Endodermal cell (in vitro differentiated cells): ENCODE measurements around the gene KCNB1. TPM values are rescaled to one million over a fixed set of nuclear protein-coding genes. Genes with fewer than 3 reads are reported as not detected.

Source experiments
- DNase-seq: peaks from one replicate; pipeline ENCODE4 v3.0.0-alpha.2; 2017
- H3K27ac ChIP-seq: 2 replicates; pipeline ENCODE4 v1.5.1; 2013; ENCODE audit warnings: mild to moderate bottlenecking, low read depth, low read length, moderate library complexity
- H3K27me3 ChIP-seq: 2 replicates; pipeline ENCODE4 v1.6.1; 2013; ENCODE audit warnings: mild to moderate bottlenecking, low read length, moderate library complexity; ENCODE audit not compliant: insufficient read depth, control insufficient read depth, poor library complexity, severe bottlenecking
- H3K36me3 ChIP-seq: 2 replicates; pipeline ENCODE4 v1.7.0; 2013; ENCODE audit warnings: mild to moderate bottlenecking, low read length, moderate library complexity; ENCODE audit not compliant: control insufficient read depth, insufficient read depth
- H3K4me1 ChIP-seq: one replicate; pipeline ENCODE4 v1.7.0; 2013; ENCODE audit warnings: low read length; ENCODE audit not compliant: control insufficient read depth, insufficient read depth
- H3K4me3 ChIP-seq: 2 replicates; pipeline ENCODE4 v1.5.1; 2013; ENCODE audit warnings: mild to moderate bottlenecking, low read length, moderate library complexity
- H3K9ac ChIP-seq: 2 replicates; pipeline ENCODE4 v1.6.1; 2013; ENCODE audit warnings: mild to moderate bottlenecking, low read length, moderate library complexity; ENCODE audit not compliant: poor library complexity, severe bottlenecking; ENCODE audit errors: extremely low read depth
- H3K9me3 ChIP-seq: 2 replicates; pipeline ENCODE4 v1.6.1; 2013; ENCODE audit warnings: mild to moderate bottlenecking, low read length, moderate library complexity; ENCODE audit not compliant: control insufficient read depth
- H3K27ac Mint-ChIP-seq: 2 replicates; pipeline ENCODE4 v1.8.0; 2020; ENCODE audit warnings: mixed read lengths
- H3K27me3 Mint-ChIP-seq: 2 replicates; pipeline ENCODE4 v1.8.0; 2021; ENCODE audit warnings: mild to moderate bottlenecking, mixed read lengths; ENCODE audit not compliant: insufficient read depth
- H3K36me3 Mint-ChIP-seq: 2 replicates; pipeline ENCODE4 v1.8.0; 2020; ENCODE audit warnings: low read depth, mixed read lengths
- H3K4me1 Mint-ChIP-seq: 2 replicates; pipeline ENCODE4 v1.8.0; 2020; ENCODE audit warnings: mixed read lengths
- H3K4me3 Mint-ChIP-seq: 2 replicates; pipeline ENCODE4 v1.8.0; 2020; ENCODE audit warnings: mild to moderate bottlenecking, moderate library complexity, mixed read lengths
- H3K9me3 Mint-ChIP-seq: 2 replicates; pipeline ENCODE4 v1.8.0; 2020; ENCODE audit warnings: mild to moderate bottlenecking, mixed read lengths
- CTCF ChIP-seq: fragments of 200-600 bp; sonication (generic); conservative IDR thresholded peaks from 2 replicates; pipeline ENCODE4 v1.5.0; 2021; ENCODE audit warnings: antibody characterized with exemption, mild to moderate bottlenecking
- WGBS, 2 experiments: methylation state at CpG; one replicate each; pipeline versions ENCODE4 v1.1.5 to v1.1.7; 2013; ENCODE audit warnings: missing lambda C conversion rate in 2 of 2, mixed read lengths in 1 of 2; ENCODE audit not compliant: insufficient coverage in 1 of 2, insufficient read length in 1 of 2; 5-methylcytosine and 5-hydroxymethylcytosine counted together
- total RNA-seq, 2 donors: library from RNA; stranded (reverse); fragmentation: NEBNext Ultra II Directional in 1 of 2; extraction: Animal tissue kit (Norgen Biotek cat#: 25700) in 1 of 2; gene quantifications; 2 replicates in 1 of 2; 3 replicates in 1 of 2; pipeline ENCODE4 v1.2.1, GENCODE V29; 2021

The KCNB1 gene
- total RNA-seq, 2 donors from 2014 or later: 0.46 to 0.84 TPM

GRCh38 chr20:49475292-49476015 lies 7.0 kb downstream of the KCNB1 start:
- Histone ChIP-seq H3K36me3 (no peaks in the 10 kb centered on the region), H3K9ac (no peak overlapping the region), H3K4me3 (no peak overlapping the region), H3K27me3 (peaks cover 6% of the 10 kb centered on the region), H3K27ac (no peak overlapping the region), H3K9me3 (no peaks in the 10 kb centered on the region), H3K4me1 (peaks cover 10% of the 10 kb centered on the region)
- Mint-ChIP-seq H3K4me1 (peaks cover 9% of the 10 kb centered on the region), H3K27me3 (peaks cover 2% of the 10 kb centered on the region), H3K27ac (no peak overlapping the region), H3K4me3 (no peak overlapping the region), H3K9me3 (no peaks in the 10 kb centered on the region), H3K36me3 (no peaks in the 10 kb centered on the region)
- 95 to 100% methylated on average over 1 to 6 of the region's 6 CpGs for WGBS, 2 experiments
- DNase-seq: no peak
- no peak for TF ChIP-seq CTCF

- H3K9me3 ChIP-seq: no peaks in the 10 kb centered on the region
- H3K27ac Mint-ChIP-seq: no peak overlapping the region
- peaks cover 10% of the 10 kb centered on the region for H3K4me1 Mint-ChIP-seq
- peaks cover 8% of the 10 kb centered on the region for H3K4me1 ChIP-seq
- H3K27me3 Mint-ChIP-seq: peaks cover 2% of the 10 kb centered on the region
- no peak overlapping the region for H3K9ac ChIP-seq
- H3K27ac ChIP-seq: no peak overlapping the region
- no peaks in the 10 kb centered on the region for H3K36me3 ChIP-seq
- no peak for DNase-seq
- H3K27me3 ChIP-seq: peaks cover 6% of the 10 kb centered on the region
- no peak overlapping the region for H3K4me3 Mint-ChIP-seq
- TF ChIP-seq CTCF: no peak
- H3K4me3 ChIP-seq: no peak overlapping the region
- no peaks in the 10 kb centered on the region for H3K9me3 Mint-ChIP-seq
- no peaks in the 10 kb centered on the region for H3K36me3 Mint-ChIP-seq
- 93 to 100% methylated on average over 3 to 5 of the region's 5 CpGs for WGBS, 2 experiments
Measured at GRCh38 chr20:49471397-49471796, 11.1 kb downstream of the KCNB1 start.

GRCh38 chr20:49470922-49471321 lies 11.5 kb downstream of the KCNB1 start:
- WGBS, 2 experiments: 85 to 94% methylated on average over 6 of the region's 6 CpGs
- no peak for TF ChIP-seq CTCF
- Mint-ChIP-seq H3K27ac (no peak overlapping the region), H3K4me1 (peaks cover 10% of the 10 kb centered on the region), H3K27me3 (peaks cover 2% of the 10 kb centered on the region), H3K36me3 (no peaks in the 10 kb centered on the region), H3K9me3 (no peaks in the 10 kb centered on the region), H3K4me3 (no peak overlapping the region)
- H3K36me3 ChIP-seq: no peaks in the 10 kb centered on the region
- peaks cover 6% of the 10 kb centered on the region for H3K27me3 ChIP-seq
- no peaks in the 10 kb centered on the region for H3K9me3 ChIP-seq
- no peak for DNase-seq
- peaks cover 8% of the 10 kb centered on the region for H3K4me1 ChIP-seq
- no peak overlapping the region for H3K9ac ChIP-seq
- H3K27ac ChIP-seq: no peak overlapping the region
- H3K4me3 ChIP-seq: no peak overlapping the region
